GM19035 (cell line): Measurements from ENCODE around the gene SERPINB1.
"Not testable (repeated sequence)": the region's sequence is repeated elsewhere in the genome, so short reads cannot be mapped to it uniquely, and the experiment has no call there.

Source experiments
- ATAC-seq: cut with Tn5 transposase; IDR thresholded peaks from one replicate; pipeline ENCODE4 v1.9.1; 2021; ENCODE audit not compliant: unreplicated experiment

The SERPINB1 gene

DNA sequence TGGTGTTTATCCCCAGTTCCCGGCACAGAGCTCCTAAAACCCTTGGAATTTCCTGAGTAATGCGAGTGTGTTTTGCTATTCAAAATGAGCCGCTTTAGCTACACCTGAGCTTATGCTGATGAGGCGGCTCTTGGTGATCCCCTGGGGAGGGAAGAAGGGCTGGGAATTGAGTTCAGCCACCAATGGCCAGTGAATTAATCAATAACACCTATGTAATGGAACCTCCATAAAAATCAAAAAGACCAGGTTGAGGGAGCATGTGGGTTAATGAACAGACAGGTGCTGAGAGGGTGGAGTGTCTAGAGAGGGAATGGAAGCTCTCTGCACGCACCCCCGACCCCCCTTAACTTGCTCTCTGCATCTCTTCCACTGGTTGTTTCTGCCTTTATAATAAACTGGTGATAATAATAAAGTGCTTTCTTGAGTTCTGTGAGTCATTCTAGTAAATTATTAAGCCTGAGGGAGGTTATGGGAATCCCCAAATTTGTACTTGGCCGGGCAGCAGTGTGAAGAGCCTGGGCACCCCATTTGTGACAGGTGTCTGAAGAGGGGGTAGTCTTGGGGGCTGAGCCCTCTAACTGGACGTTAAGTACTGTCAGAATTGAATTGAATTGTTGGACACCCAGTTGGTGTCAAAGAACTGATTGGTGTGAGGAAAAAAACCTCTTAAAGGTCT, 24.6 kb upstream of the SERPINB1 start:
- peak; percentile 28 for ATAC-seq

GRCh38 chr6:2865694-2866151, 24.1 kb upstream of the SERPINB1 start:
- ATAC-seq = no peak

- ATAC-seq = no peak
These were observed 23.6 kb upstream of the SERPINB1 start for GRCh38 chr6:2865270-2865669.

DNA sequence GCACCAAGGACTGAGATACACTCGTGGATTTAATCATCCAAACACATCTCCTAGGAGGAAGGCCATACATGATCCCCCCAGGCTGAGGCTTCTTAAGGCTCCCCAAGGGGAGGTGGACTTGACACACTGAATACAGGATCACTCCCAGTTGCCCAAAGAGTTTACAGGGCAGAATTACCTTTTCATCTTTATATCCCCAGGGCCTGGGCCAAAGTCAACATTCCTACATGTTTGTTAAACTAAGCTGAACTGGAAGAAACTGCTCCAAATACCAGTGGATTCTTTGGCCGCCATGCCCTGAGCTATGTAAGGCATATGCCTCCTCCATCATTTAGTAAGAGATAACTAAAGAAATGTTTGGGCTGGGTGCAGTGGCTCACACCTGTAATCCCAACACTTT, 22.2 kb upstream of the SERPINB1 start:
- no peak for ATAC-seq

DNA sequence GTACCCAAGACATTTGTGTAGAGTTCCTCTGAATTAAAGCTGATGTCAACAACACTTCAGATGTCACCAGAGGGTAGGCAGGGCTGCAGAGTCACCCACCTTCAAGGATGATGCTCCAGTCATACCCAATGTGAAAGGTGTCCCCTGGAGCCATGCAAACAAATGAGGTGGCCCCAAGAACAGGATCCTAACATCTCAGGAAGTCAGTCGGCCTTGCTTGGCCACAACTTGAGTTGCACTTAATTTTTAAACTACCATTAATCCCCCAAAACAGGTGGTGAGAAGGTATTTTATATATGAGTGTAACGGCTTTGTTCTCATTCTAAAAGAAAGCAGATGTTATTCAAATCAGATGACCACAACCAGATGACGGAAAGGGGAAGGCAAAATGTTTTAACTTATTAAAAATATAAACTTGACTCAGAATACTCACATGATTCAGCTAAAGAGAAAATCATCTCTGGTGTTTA, 21.1 kb upstream of the SERPINB1 start:
- peak; percentile 48 for ATAC-seq

- ATAC-seq = no peak
These were observed 20.1 kb upstream of the SERPINB1 start for GRCh38 chr6:2861822-2862164.

DNA sequence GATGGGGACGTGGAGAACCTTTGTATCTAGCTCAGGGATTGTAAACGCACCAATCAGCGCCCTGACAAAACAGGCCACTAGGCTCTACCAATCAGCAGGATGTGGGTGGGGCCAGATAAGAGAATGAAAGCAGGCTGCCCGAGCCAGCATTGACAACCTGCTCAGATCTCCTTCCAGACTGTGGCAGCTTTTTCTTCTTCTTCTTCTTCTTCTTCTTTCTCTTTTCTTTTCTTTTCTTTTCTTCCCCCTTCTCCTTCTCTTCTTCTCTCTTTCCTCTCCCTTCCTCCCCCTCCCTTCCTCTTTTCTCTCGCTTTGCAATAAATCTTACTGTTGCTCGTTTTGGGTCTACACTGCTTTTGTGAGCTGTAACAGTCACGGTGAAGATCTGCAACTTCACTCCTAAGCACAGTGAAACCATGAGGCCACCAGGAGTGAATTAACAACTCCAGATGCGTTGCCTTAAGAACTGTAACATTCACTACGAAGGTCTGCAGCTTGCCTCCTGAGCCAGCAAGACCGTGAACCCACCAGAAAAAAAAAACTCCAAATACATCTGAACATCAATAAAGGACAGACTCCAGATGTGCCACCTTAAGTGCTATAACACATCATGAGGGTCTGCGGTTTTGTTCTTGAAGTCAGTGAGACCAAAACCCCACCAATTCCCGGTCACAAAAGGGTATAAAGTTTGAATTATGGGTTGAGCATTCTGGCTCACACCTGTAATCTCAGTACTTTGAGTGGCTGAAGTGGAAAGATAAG, 19.6 kb upstream of the SERPINB1 start:
- ATAC-seq = no peak

DNA sequence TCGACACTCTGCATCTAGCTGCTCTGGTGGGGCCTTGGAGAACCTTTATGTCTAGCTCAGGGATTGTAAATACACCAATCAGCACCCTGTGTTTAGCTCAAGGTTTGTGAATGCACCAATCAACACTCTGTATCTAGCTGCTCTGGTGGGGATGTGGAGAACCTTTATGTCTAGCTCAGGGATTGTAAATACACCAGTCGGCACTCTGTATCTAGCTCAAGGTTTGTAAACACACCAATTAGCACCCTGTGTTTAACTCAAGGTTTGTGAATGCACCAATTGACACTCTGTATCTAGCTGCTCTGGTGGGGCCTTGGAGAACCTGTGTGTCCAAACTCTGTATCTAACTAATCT, 19.0 kb upstream of the SERPINB1 start:
- ATAC-seq = not testable (repeated sequence)

- ATAC-seq = not testable (repeated sequence)
These were observed 18.4 kb upstream of the SERPINB1 start for GRCh38 chr6:2859798-2860705.

GRCh38 chr6:2859185-2859700, 17.6 kb upstream of the SERPINB1 start:
- no peak for ATAC-seq

- peak; percentile 56 for ATAC-seq
These were observed 16.1 kb upstream of the SERPINB1 start for GRCh38 chr6:2857580-2858337.

DNA sequence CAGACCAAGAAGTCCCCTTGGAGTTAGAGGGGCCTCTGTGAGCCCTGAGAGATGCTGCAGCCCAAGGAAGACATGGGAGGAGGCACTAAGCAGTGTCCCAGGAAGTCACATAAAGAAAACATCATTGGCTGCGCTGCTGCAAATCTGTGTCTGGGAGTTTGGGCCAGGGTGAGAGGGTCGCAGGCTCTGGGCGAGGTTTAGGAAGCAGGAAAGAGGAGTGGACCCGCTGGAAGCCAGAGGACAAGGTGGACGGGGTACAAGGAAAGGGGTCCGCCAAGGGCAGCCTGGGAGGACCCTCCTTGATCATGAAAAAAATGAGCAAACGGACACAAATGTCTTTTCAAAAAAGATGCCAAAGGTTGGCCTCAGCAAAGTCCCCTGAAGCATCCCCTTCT, 15.5 kb upstream of the SERPINB1 start:
- no peak for ATAC-seq

- no peak for ATAC-seq
These were observed 13.4 kb upstream of the SERPINB1 start for GRCh38 chr6:2855061-2855519.

GRCh38 chr6:2854396-2854982, 12.8 kb upstream of the SERPINB1 start:
- ATAC-seq = no peak

DNA sequence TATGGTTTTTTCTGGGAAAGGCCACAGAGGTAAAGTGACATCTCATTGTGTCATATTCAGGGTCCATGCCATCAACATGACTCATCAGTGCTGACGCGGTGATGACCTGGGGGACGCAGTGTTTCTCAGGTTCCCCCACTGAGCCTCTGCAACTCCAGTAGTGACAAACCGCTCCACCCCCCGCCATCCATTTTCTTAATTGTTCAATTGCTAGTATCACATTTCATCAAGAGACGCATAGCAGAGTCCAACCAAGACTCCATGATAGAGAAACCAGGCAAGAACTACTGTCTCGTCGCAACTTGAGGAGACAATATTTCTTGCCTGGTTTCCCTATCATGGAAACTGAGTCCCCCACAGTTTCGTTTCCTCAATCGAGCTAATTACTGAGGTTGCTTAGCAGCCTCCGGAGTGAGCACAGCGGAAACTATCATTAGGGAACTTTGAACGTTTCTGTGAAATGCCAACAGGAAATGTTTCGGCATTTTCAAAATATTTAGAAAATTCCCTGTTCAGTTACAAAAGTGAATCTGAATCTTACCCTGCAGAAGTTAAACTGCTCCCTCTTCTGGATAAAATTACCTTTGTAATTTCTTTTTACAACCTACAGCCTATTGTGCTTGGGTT, 12.2 kb upstream of the SERPINB1 start:
- no peak for ATAC-seq

- ATAC-seq = not testable (repeated sequence)
These were observed 11.7 kb upstream of the SERPINB1 start for GRCh38 chr6:2853378-2853768.

GRCh38 chr6:2852921-2853322, 11.3 kb upstream of the SERPINB1 start:
- ATAC-seq = no peak

DNA sequence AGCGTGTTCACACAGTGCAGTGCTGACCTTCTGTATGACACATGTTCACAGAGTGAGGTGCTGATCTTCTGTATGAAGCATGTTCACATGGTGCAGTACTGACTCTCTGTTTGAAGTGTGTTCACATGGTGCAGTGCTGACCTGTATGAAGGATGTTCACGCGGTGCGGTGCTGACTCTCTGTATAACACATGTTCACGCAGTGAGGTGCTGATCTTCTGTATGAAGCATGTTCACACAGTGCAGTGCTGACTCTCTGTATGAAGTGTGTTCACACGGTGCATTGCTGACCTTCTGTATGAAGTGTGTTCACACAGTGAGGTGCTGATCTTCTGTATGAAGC, 10.8 kb upstream of the SERPINB1 start:
- no peak for ATAC-seq

- no peak for ATAC-seq
These were observed 10.3 kb upstream of the SERPINB1 start for GRCh38 chr6:2851727-2852513.
